GM18511 (cell line): ENCODE results near the gene TIMM13.
"Not testable (repeated sequence)": the region's sequence is repeated elsewhere in the genome, so short reads cannot be mapped to it uniquely, and the experiment has no call there.

Experiments
- ATAC-seq: cut with Tn5 transposase; IDR thresholded peaks from one replicate; pipeline ENCODE4 v1.9.1; 2021; ENCODE audit warnings: mild to moderate bottlenecking, moderate library complexity; ENCODE audit not compliant: unreplicated experiment

The TIMM13 gene

GRCh38 chr19:2432131-2432848 lies 4.9 kb upstream of the TIMM13 start:
- ATAC-seq, result no peak

- ATAC-seq, result no peak
These were observed 4.1 kb upstream of the TIMM13 start for GRCh38 chr19:2431318-2432055.

GRCh38 chr19:2429917-2430535 lies 2.6 kb upstream of the TIMM13 start:
- ATAC-seq, result no peak

GRCh38 chr19:2428756-2429711 lies 1.6 kb upstream of the TIMM13 start:
- no peak for ATAC-seq

- no peak for ATAC-seq
These were observed 920 bp upstream of the TIMM13 start for GRCh38 chr19:2428321-2428690.

GRCh38 chr19:2426611-2427428 lies 566 bp downstream of the TIMM13 start:
- peak; percentile 15 for ATAC-seq

- ATAC-seq, result no peak
These were observed 1.5 kb downstream of the TIMM13 start for GRCh38 chr19:2425622-2426581.

GRCh38 chr19:2424686-2425621 lies 2.4 kb downstream of the TIMM13 start:
- no peak for ATAC-seq

GRCh38 chr19:2423915-2424685 lies 3.3 kb downstream of the TIMM13 start:
- ATAC-seq, result no peak

- no peak for ATAC-seq
These were observed 4.1 kb downstream of the TIMM13 start for GRCh38 chr19:2423071-2423914.

- ATAC-seq, result no peak
These were observed 5.6 kb downstream of the TIMM13 start for GRCh38 chr19:2421581-2422306.

- no peak for ATAC-seq
These were observed 6.9 kb downstream of the TIMM13 start for GRCh38 chr19:2420490-2420889.

- ATAC-seq, result no peak
These were observed 7.6 kb downstream of the TIMM13 start for GRCh38 chr19:2419754-2420153.

GRCh38 chr19:2417881-2418406 lies 9.4 kb downstream of the TIMM13 start:
- no peak for ATAC-seq

GRCh38 chr19:2417436-2417835 lies 9.9 kb downstream of the TIMM13 start:
- not testable (repeated sequence) for ATAC-seq
